HG03442 (cell line): Measurements from ENCODE around the gene BOD1.

ENCODE experiments used
- ATAC-seq: cut with Tn5 transposase; IDR thresholded peaks from one replicate; pipeline ENCODE4 v1.9.1; 2021; ENCODE audit warnings: mild to moderate bottlenecking, moderate library complexity; ENCODE audit not compliant: unreplicated experiment

BOD1 gene

GRCh38 chr5:173581408-173582215 lies 34.8 kb downstream of the BOD1 start:
- ATAC-seq = peak; percentile 49

GRCh38 chr5:173578947-173579615 lies 37.4 kb downstream of the BOD1 start:
- no peak for ATAC-seq

- no peak for ATAC-seq
Observed at GRCh38 chr5:173577817-173578216, 38.6 kb downstream of the BOD1 start.

GRCh38 chr5:173577166-173577565 lies 39.3 kb downstream of the BOD1 start:
- no peak for ATAC-seq

- no peak for ATAC-seq
Observed at GRCh38 chr5:173575985-173576384, 40.5 kb downstream of the BOD1 start.

- no peak for ATAC-seq
Observed at GRCh38 chr5:173574983-173575382, 41.5 kb downstream of the BOD1 start.

GRCh38 chr5:173573126-173573960 lies 43.1 kb downstream of the BOD1 start:
- ATAC-seq = peak; percentile 72

- ATAC-seq = no peak
Observed at GRCh38 chr5:173572431-173573125, 43.9 kb downstream of the BOD1 start.

GRCh38 chr5:173570321-173571090 lies 45.9 kb downstream of the BOD1 start:
- no peak for ATAC-seq

- no peak for ATAC-seq
Observed at GRCh38 chr5:173568703-173569102, 47.7 kb downstream of the BOD1 start.

GRCh38 chr5:173568128-173568527 lies 48.3 kb downstream of the BOD1 start:
- ATAC-seq = no peak

- ATAC-seq = no peak
Observed at GRCh38 chr5:173567548-173567947, 48.9 kb downstream of the BOD1 start.

GRCh38 chr5:173565491-173566072 lies 50.9 kb downstream of the BOD1 start:
- no peak for ATAC-seq

GRCh38 chr5:173564106-173564505 lies 52.3 kb downstream of the BOD1 start:
- no peak for ATAC-seq

GRCh38 chr5:173563246-173563645 lies 53.2 kb downstream of the BOD1 start:
- no peak for ATAC-seq

- ATAC-seq = no peak
Observed at GRCh38 chr5:173562451-173562850, 54.0 kb downstream of the BOD1 start.
